ENCODE results near the gene TRERF1. TPM values are rescaled to one million over a fixed set of nuclear protein-coding genes. Genes with fewer than 3 reads are reported as not detected.

The TRERF1 gene
- total RNA-seq, 1 experiment from 2014 or later, result 14.5 TPM

DNA sequence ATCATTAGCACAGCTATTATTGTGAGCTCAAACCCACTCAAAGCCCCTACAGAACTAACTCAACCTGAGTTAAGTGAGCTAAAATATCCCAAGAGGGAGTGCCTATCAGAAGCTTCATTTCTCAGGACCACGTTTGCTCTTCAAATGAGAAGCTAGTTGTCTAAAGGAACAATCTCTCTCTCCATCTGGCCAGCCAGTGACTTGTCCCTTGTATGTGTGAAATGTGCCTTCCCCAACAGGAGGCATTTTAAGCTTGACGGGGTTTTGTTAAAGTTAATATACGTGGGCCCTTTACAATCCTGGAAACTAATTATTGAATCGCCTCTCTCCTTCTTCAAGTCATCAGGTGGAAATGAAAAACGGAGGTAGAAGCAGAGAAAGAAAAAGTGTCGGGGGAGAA lies 62.0 kb downstream of the TRERF1 start:
- Histone ChIP-seq H3K4me3 (no peak overlapping the region), H3K27me3 (ENCODE audit: insufficient read depth, low read depth) (no peaks in the 10 kb centered on the region), H3K9me2 (ENCODE audit: insufficient read depth) (no peaks in the 10 kb centered on the region), H3K4me2 (no peak overlapping the region), H3K9me3 (ENCODE audit: insufficient read depth, low read depth) (no peaks in the 10 kb centered on the region), H3K4me1 (replicated peaks; ENCODE audit: insufficient read depth) (no peaks in the 10 kb centered on the region), H3K36me3 (ENCODE audit: low read depth) (no peaks in the 10 kb centered on the region), H3K79me2 (ENCODE audit: low read depth) (0 out of 2 replicates have a peak, but pooled peaks cover 9% of the 10 kb centered on the region), H2AFZ (no peak overlapping the region), H3K27ac (no peak overlapping the region), H3F3A (ENCODE audit: insufficient read depth, low read depth) (no peaks in the 10 kb centered on the region), H4K20me1 (ENCODE audit: insufficient read depth) (no peaks in the 10 kb centered on the region)
- ChIA-PET POLR2A (ENCODE audit: unreplicated experiment) (no interaction called here), CTCF (no interaction called here)
- BruUV-seq (replicated peaks), result no TSS peak
- intact Hi-C loops (cut with micrococcal nuclease; ENCODE audit: unreplicated experiment), result no loop called here
- no peak for DNase-seq
- TF ChIP-seq EZH2 (IDR thresholded peaks at IDR 0.05; ENCODE audit: low read depth), result no peak
- TF ChIP-seq, protein P1, sequence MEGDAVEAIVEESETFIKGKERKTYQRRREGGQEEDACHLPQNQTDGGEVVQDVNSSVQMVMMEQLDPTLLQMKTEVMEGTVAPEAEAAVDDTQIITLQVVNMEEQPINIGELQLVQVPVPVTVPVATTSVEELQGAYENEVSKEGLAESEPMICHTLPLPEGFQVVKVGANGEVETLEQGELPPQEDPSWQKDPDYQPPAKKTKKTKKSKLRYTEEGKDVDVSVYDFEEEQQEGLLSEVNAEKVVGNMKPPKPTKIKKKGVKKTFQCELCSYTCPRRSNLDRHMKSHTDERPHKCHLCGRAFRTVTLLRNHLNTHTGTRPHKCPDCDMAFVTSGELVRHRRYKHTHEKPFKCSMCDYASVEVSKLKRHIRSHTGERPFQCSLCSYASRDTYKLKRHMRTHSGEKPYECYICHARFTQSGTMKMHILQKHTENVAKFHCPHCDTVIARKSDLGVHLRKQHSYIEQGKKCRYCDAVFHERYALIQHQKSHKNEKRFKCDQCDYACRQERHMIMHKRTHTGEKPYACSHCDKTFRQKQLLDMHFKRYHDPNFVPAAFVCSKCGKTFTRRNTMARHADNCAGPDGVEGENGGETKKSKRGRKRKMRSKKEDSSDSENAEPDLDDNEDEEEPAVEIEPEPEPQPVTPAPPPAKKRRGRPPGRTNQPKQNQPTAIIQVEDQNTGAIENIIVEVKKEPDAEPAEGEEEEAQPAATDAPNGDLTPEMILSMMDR (conservative IDR thresholded peaks at IDR 0.05), result no peak

DNA sequence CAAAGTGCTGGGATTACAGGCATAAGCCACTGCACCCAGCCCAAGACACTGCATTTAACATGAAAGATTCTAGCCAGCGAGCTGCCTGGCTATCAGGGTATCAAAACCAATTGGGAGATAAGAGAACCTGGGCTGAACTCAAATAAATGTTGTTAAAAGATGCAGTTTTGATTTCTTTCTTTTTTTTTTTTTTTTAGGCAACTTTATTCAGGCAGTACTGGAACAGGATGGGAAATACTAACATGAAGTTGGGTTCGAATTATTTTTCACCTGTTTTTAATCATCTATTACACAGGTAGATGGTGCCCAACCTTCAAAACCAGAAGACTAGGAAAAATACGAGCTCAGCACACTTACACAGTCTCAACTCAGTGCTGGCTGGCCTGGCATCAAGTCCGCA lies 63.7 kb downstream of the TRERF1 start:
- no peaks in the 10 kb centered on the region for H3K4me1 ChIP-seq (replicated peaks; ENCODE audit: insufficient read depth)
- intact Hi-C loops (cut with micrococcal nuclease; ENCODE audit: unreplicated experiment), result no loop called here
- H3K36me3 ChIP-seq (ENCODE audit: low read depth), result no peaks in the 10 kb centered on the region
- CTCF ChIA-PET, result no interaction called here
- H3K4me2 ChIP-seq, result no peak overlapping the region
- no peaks in the 10 kb centered on the region for H3K9me3 ChIP-seq (ENCODE audit: insufficient read depth, low read depth)
- DNase-seq, result no peak
- H3K9me2 ChIP-seq (ENCODE audit: insufficient read depth), result no peaks in the 10 kb centered on the region
- no peaks in the 10 kb centered on the region for H3F3A ChIP-seq (ENCODE audit: insufficient read depth, low read depth)
- no peak for TF ChIP-seq EZH2 (IDR thresholded peaks at IDR 0.05; ENCODE audit: low read depth)
- TF ChIP-seq, protein P1 (conservative IDR thresholded peaks at IDR 0.05), result no peak
- H3K4me3 ChIP-seq, result no peak overlapping the region
- no TSS peak for BruUV-seq (replicated peaks)
- H4K20me1 ChIP-seq (ENCODE audit: insufficient read depth), result no peaks in the 10 kb centered on the region
- no peak overlapping the region for H2AFZ ChIP-seq
- no peak overlapping the region for H3K27ac ChIP-seq
- POLR2A ChIA-PET (ENCODE audit: unreplicated experiment), result interaction anchor here (0.5 kb wide), 1 partner anchor 63 kb away, joined by 11 read pairs; no protein-coding TSS in a partner anchor
- H3K27me3 ChIP-seq (ENCODE audit: insufficient read depth, low read depth), result no peaks in the 10 kb centered on the region
- H3K79me2 ChIP-seq (ENCODE audit: low read depth), result 0 out of 2 replicates have a peak, but pooled peaks cover 6% of the 10 kb centered on the region

DNA sequence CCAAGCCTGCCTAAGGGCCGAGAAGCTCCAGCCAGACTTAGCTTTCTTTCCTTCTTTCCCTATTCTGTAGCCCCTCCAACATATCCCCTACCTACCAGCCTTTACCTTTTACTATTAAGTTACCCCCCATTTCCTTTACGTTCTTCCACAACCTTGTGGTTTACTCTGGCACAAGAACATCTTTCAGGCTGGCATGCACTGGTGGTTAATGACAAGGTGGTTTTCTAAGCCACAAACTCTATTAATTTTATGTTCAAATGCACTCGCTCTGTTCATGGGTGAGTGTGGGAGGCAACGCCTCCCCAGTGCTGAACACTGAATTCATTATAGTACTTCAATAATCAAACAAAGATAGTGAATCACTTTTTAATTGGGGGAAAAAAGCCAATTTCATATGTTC lies 64.4 kb downstream of the TRERF1 start:
- Histone ChIP-seq H3K27me3 (ENCODE audit: insufficient read depth, low read depth) (no peaks in the 10 kb centered on the region), H3K36me3 (ENCODE audit: low read depth) (no peaks in the 10 kb centered on the region), H4K20me1 (ENCODE audit: insufficient read depth) (no peaks in the 10 kb centered on the region), H3K4me1 (replicated peaks; ENCODE audit: insufficient read depth) (no peaks in the 10 kb centered on the region), H3K9me2 (ENCODE audit: insufficient read depth) (no peaks in the 10 kb centered on the region), H2AFZ (no peak overlapping the region), H3K79me2 (ENCODE audit: low read depth) (0 out of 2 replicates have a peak, but pooled peaks cover 3% of the 10 kb centered on the region), H3K4me2 (no peak overlapping the region), H3F3A (ENCODE audit: insufficient read depth, low read depth) (no peaks in the 10 kb centered on the region), H3K9me3 (ENCODE audit: insufficient read depth, low read depth) (no peaks in the 10 kb centered on the region), H3K27ac (no peak overlapping the region), H3K4me3 (no peak overlapping the region)
- intact Hi-C loops (cut with micrococcal nuclease; ENCODE audit: unreplicated experiment), result no loop called here
- POLR2A ChIA-PET (ENCODE audit: unreplicated experiment), result no interaction called here
- no peak for TF ChIP-seq EZH2 (IDR thresholded peaks at IDR 0.05; ENCODE audit: low read depth)
- TF ChIP-seq, protein P1 (conservative IDR thresholded peaks at IDR 0.05), result no peak
- BruUV-seq (replicated peaks), result no TSS peak
- DNase-seq, result no peak
- CTCF ChIA-PET, result no interaction called here
